ENCODE results near the gene IVD.
A peak's percentile ranks its signal among the peaks of the same experiment; 100 is the strongest.
"Not testable (repeated sequence)": the region's sequence is repeated elsewhere in the genome, so short reads cannot be mapped to it uniquely, and the experiment has no call there.

IVD gene

DNA sequence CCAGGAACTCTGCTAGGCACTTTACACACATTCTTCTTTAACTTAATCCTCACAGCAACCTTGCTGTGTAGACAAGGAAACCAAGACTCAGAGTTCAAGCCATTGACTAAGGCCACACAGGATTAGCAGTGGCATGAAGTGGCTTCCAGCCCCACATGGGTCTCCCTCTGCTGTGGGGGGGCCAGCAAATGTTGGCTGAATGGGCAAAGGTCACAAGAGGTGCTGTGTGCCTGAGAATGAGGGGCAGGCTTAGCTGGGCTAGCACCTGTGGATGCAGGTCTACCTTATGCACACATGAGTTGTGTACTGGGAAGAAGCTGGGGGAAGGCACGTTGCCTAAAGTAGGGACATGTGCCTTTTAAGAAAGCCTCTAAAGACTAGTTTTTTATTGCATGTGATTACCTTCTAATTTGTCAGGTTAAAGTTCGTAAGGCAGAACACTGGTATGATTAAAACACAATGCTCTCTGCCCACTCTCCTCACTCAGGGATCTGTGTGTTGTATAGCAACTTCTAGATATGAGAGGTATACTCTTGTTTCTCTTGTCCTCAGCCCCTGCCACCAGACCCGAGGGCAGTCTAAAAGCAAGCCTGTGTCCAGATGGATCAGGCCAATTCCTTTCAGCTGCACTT is 46.0 kb downstream of the IVD start:
- peaks cover 44% of the 10 kb centered on the region for H3K4me1 ChIP-seq (ENCODE audit: insufficient read depth, low read length, poor library complexity, severe bottlenecking)
- peaks cover 62% of the 10 kb centered on the region for H4K20me1 ChIP-seq (ENCODE audit: insufficient read depth, low read length, poor library complexity, severe bottlenecking)
- H3F3A ChIP-seq (ENCODE audit: low read depth) = no peaks in the 10 kb centered on the region
- H3K4me2 ChIP-seq (ENCODE audit: low read depth, low read length, poor library complexity, severe bottlenecking) = peak overlapping the region; percentile 68
- H3K79me2 ChIP-seq (ENCODE audit: insufficient read depth, low read length) = peaks cover 97% of the 10 kb centered on the region
- no peak overlapping the region for H2AFZ ChIP-seq (ENCODE audit: low read length)
- H3K4me3 ChIP-seq (ENCODE audit: low read length, poor library complexity, severe bottlenecking) = peak overlapping the region; percentile 19
- H3K27me3 ChIP-seq (ENCODE audit: insufficient read depth, low read length, poor library complexity, severe bottlenecking) = no peaks in the 10 kb centered on the region
- no peaks in the 10 kb centered on the region for H3K36me3 ChIP-seq (ENCODE audit: insufficient read depth, low read length)
- H3K9me2 ChIP-seq (replicated peaks; ENCODE audit: low read depth, low read length) = no peaks in the 10 kb centered on the region
- H3K9ac ChIP-seq (ENCODE audit: low read depth, low read length, poor library complexity, severe bottlenecking) = no peak overlapping the region
- no peaks in the 10 kb centered on the region for H3K9me3 ChIP-seq (ENCODE audit: insufficient read depth, low read depth, low read length)
- TF ChIP-seq, protein P1, sequence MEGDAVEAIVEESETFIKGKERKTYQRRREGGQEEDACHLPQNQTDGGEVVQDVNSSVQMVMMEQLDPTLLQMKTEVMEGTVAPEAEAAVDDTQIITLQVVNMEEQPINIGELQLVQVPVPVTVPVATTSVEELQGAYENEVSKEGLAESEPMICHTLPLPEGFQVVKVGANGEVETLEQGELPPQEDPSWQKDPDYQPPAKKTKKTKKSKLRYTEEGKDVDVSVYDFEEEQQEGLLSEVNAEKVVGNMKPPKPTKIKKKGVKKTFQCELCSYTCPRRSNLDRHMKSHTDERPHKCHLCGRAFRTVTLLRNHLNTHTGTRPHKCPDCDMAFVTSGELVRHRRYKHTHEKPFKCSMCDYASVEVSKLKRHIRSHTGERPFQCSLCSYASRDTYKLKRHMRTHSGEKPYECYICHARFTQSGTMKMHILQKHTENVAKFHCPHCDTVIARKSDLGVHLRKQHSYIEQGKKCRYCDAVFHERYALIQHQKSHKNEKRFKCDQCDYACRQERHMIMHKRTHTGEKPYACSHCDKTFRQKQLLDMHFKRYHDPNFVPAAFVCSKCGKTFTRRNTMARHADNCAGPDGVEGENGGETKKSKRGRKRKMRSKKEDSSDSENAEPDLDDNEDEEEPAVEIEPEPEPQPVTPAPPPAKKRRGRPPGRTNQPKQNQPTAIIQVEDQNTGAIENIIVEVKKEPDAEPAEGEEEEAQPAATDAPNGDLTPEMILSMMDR (conservative IDR thresholded peaks at IDR 0.05; ENCODE audit: low read length) = no peak
- TF ChIP-seq EZH2phosphoT487 (IDR thresholded peaks at IDR 0.05; ENCODE audit: borderline replicate concordance) = no peak

DNA sequence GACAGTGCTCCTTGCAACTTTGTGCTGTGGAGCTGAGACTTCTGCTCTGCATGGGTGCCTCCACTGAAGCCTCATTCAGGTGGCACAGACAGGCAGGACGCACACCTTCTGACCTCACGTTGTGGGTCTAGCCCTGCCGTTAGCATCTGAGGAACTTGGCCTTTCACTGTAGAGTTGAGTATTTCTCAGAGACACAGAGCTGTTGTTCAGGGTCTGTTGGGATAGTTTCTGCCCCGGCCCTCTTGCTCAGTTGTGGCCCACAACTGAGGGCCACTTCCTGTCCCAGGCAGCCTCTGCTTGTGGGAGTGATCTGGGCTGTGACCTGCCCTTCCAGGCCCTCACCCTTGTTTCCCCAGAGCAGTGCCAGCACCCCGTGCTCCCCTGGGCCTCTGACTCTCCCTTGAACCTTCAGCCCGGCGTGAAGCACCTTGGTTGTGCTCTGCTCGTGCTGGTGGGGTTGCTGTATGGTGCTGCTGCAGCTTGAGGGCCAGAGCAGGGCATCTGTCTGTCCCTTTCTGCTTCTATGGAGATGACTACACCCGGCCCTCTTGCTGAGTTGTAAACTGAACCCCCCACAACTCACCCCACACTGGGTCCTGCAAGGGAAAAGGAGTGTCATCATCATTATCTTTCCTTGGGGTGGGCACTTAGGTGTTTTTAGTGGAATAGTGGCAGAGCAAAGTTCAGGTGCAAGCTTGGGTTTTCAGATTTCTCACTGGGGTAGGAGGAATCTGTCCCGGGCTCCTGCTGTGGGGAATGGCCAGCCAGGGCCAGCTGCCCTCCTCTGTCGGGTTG is 46.9 kb downstream of the IVD start:
- TF ChIP-seq EZH2phosphoT487 (IDR thresholded peaks at IDR 0.05; ENCODE audit: borderline replicate concordance) = no peak
- TF ChIP-seq, protein P1 (conservative IDR thresholded peaks at IDR 0.05; ENCODE audit: low read length) = no peak
- H3K9ac ChIP-seq (ENCODE audit: low read depth, low read length, poor library complexity, severe bottlenecking) = peak overlapping the region; percentile 16
- no peaks in the 10 kb centered on the region for H3K36me3 ChIP-seq (ENCODE audit: insufficient read depth, low read length)
- no peaks in the 10 kb centered on the region for H3F3A ChIP-seq (ENCODE audit: low read depth)
- H3K4me1 ChIP-seq (ENCODE audit: insufficient read depth, low read length, poor library complexity, severe bottlenecking) = peaks cover 41% of the 10 kb centered on the region
- peak overlapping the region; percentile 68 for H3K4me2 ChIP-seq (ENCODE audit: low read depth, low read length, poor library complexity, severe bottlenecking)
- H2AFZ ChIP-seq (ENCODE audit: low read length) = no peak overlapping the region
- H3K79me2 ChIP-seq (ENCODE audit: insufficient read depth, low read length) = peaks cover 99% of the 10 kb centered on the region
- H3K9me2 ChIP-seq (replicated peaks; ENCODE audit: low read depth, low read length) = no peaks in the 10 kb centered on the region
- H3K4me3 ChIP-seq (ENCODE audit: low read length, poor library complexity, severe bottlenecking) = peak overlapping the region; percentile 19
- no peaks in the 10 kb centered on the region for H3K9me3 ChIP-seq (ENCODE audit: insufficient read depth, low read depth, low read length)
- H4K20me1 ChIP-seq (ENCODE audit: insufficient read depth, low read length, poor library complexity, severe bottlenecking) = peaks cover 61% of the 10 kb centered on the region
- no peaks in the 10 kb centered on the region for H3K27me3 ChIP-seq (ENCODE audit: insufficient read depth, low read length, poor library complexity, severe bottlenecking)

DNA sequence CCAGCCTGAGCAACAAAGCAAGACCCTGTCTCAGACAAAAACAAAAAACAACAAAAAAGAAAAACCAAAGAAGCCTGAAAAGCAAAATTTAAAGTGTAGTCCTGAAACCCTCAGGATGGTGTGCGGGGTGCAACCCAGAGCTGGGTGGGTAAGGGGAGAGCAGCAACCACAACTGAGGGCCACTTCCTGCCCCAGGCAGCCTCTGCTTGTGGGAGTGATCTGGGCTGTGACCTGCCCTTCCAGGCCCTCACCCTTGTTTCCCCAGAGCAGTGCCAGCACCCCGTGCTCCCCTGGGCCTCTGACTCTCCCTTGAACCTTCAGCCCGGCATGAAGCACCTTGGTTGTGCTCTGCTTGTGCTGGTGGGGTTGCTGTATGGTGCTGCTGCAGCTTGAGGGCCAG is 48.3 kb downstream of the IVD start:
- H3K4me1 ChIP-seq (ENCODE audit: insufficient read depth, low read length, poor library complexity, severe bottlenecking) = peaks cover 41% of the 10 kb centered on the region
- H3K9ac ChIP-seq (ENCODE audit: low read depth, low read length, poor library complexity, severe bottlenecking) = peak overlapping the region; percentile 36

More for the DNA sequence above, 48.3 kb downstream of the IVD start:
- H3K4me2 ChIP-seq (ENCODE audit: low read depth, low read length, poor library complexity, severe bottlenecking) = peak overlapping the region; percentile 68
- peak overlapping the region; percentile 39 for H3K4me3 ChIP-seq (ENCODE audit: low read length, poor library complexity, severe bottlenecking)
- H2AFZ ChIP-seq (ENCODE audit: low read length); H3F3A ChIP-seq (ENCODE audit: low read depth); H3K9me3 ChIP-seq (ENCODE audit: insufficient read depth, low read depth, low read length); H3K9me2 ChIP-seq (replicated peaks; ENCODE audit: low read depth, low read length); H3K27me3 ChIP-seq (ENCODE audit: insufficient read depth, low read length, poor library complexity, severe bottlenecking): not testable (repeated sequence)
- H3K36me3 ChIP-seq (ENCODE audit: insufficient read depth, low read length) = peaks cover 11% of the 10 kb centered on the region; the same call in 1 of the 2 replicates
- H3K79me2 ChIP-seq (ENCODE audit: insufficient read depth, low read length) = peaks cover 98% of the 10 kb centered on the region
- peaks cover 64% of the 10 kb centered on the region for H4K20me1 ChIP-seq (ENCODE audit: insufficient read depth, low read length, poor library complexity, severe bottlenecking)
